ENCODE results near the gene B4GALT6.

The B4GALT6 gene

DNA sequence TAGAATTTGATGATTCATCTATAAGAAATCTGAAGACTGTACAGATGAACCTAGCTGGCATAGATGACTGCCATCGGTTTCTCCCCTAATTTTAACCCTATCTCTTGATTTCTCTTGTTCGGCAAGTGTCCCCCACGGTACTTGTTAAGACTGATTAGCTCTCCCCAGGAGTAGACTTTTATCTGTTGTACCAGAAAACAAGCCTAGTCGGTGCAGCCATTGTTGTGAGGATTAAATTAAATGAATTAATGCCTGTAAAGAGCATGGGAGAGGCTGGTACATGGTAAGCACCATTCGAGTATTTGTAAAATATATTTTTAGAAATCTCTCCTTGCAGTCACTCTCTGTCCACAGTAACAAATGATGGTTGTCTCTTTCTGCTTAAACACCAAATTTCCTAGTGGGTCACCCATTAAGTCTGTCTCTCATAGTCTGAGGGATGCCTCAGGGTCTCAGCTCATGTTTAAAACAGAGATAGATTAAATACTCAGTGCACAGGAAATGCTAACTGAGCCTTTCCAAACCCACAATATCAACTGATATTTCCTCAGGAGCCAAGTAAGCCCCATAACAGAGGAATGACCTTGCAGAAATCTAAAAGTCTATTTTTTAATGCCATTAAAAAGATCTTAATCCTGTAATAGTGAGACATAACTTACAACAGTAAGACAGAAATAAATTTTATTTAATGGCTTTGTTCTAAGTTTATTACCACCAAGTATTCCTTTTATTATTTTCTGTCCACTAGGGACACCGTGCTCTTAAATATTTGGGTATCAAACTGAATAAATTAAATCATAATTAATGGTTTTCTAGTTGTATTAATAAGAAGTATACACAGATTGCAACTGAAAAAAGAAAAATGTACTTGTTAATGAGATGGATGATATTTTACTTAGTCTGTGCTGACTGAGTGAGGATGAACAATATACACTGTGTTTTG is 2.9 kb upstream of the B4GALT6 start:
- DNase-seq (ENCODE audit: low spot score) = no peak

- DNase-seq (ENCODE audit: low spot score) = no peak
These were observed 2.2 kb upstream of the B4GALT6 start for GRCh38 chr18:31686572-31686971.

DNA sequence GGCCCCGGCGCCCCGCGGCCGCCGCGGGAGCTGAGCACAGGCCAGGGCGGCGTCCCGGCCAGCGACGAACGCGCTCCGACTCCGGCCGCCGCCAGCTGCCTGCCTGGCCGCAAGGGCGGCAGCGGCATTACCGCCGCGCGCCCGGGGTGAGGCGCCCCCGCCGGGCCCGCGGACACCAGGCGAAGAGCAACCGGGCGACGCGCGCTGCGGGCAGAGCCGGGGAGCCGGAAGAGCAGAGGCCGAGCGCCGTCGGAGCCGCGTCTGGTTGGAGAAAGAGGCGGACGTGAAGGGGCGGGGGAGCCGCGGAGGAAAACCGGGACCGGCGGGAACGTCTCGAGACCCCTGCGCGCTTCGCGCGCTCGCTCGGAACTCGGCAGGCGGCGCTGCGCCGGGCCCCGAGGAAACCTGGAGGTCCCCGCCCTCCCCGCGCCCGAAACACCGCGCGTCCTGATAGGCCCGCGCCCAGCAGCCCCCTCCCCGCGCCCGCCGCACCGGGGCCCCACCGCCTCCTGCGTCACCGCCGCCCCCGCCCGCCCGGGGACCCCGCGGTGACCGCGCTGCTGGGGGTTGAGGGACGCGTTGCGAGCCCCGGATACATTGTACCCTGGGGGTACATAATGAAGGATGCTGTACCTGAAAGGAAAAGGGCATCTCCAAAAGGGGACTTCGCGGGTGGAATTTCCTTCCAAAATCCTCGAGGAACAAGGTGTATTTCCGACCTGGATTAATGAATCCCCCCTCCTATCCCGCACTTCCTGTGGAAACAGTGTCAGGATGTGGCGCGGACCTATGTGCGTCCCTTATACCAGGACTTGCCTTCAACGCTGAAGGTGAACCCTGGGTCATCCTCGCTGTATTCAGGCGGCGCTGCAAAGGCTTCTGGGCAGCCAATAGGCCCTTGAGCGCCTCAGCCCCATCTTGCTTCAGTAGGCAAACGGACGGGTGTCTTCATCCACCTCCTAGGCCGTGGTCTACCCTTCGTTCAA is 1.0 kb upstream of the B4GALT6 start:
- DNase-seq (ENCODE audit: low spot score) = peak; percentile 78

DNA sequence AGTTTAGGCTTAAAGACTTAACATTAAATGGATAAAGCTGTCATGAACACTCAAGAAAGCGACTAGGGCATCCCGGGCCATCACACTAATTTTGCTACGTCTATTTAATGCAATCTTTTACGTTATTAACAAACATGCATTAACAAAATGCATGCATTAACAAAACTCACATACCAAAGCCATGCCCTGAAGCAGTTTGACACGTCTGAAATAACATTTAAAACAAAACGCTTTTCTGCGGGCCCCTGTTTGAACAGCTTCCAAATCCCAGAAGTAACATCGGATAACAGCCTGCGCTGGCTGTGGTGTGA is 458 bp downstream of the B4GALT6 start:
- DNase-seq (ENCODE audit: low spot score) = no peak

GRCh38 chr18:31683106-31683505 is 1.3 kb downstream of the B4GALT6 start:
- DNase-seq (ENCODE audit: low spot score) = no peak

- DNase-seq (ENCODE audit: low spot score) = no peak
These were observed 3.4 kb downstream of the B4GALT6 start for GRCh38 chr18:31680831-31681568.

- DNase-seq (ENCODE audit: low spot score) = no peak
These were observed 4.0 kb downstream of the B4GALT6 start for GRCh38 chr18:31680433-31680811.

- DNase-seq (ENCODE audit: low spot score) = no peak
These were observed 4.5 kb downstream of the B4GALT6 start for GRCh38 chr18:31679791-31680432.

- DNase-seq (ENCODE audit: low spot score) = no peak
These were observed 5.1 kb downstream of the B4GALT6 start for GRCh38 chr18:31679133-31679742.

GRCh38 chr18:31678425-31678824 is 6.0 kb downstream of the B4GALT6 start:
- no peak for DNase-seq (ENCODE audit: low spot score)

GRCh38 chr18:31677592-31677991 is 6.8 kb downstream of the B4GALT6 start:
- DNase-seq (ENCODE audit: low spot score) = no peak

- DNase-seq (ENCODE audit: low spot score) = no peak
These were observed 9.0 kb downstream of the B4GALT6 start for GRCh38 chr18:31675404-31675803.

GRCh38 chr18:31672628-31673135 is 11.7 kb downstream of the B4GALT6 start:
- no peak for DNase-seq (ENCODE audit: low spot score)

- no peak for DNase-seq (ENCODE audit: low spot score)
These were observed 12.4 kb downstream of the B4GALT6 start for GRCh38 chr18:31671951-31672350.

- DNase-seq (ENCODE audit: low spot score) = no peak
These were observed 14.8 kb downstream of the B4GALT6 start for GRCh38 chr18:31669541-31669940.

- no peak for DNase-seq (ENCODE audit: low spot score)
These were observed 17.2 kb downstream of the B4GALT6 start for GRCh38 chr18:31667185-31667584.

DNA sequence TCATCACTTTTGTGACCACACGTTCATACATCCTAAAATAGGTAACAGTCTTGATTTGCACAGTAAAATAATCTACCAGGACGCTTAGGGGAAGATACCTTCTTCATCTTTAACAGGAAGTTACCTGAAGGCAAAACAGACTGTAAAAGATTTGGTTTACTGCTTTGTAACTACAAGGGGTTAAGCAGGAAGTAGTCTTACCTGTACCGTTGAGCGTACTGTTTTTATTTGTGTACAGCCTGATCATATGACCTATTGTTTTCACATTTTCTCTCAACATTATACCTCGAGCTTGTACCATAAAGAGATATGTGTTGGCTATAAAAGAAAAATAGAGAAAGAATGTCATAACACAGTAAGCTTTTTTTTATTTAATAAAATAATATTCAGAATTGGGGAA is 18.3 kb downstream of the B4GALT6 start:
- DNase-seq (ENCODE audit: low spot score) = no peak

DNA sequence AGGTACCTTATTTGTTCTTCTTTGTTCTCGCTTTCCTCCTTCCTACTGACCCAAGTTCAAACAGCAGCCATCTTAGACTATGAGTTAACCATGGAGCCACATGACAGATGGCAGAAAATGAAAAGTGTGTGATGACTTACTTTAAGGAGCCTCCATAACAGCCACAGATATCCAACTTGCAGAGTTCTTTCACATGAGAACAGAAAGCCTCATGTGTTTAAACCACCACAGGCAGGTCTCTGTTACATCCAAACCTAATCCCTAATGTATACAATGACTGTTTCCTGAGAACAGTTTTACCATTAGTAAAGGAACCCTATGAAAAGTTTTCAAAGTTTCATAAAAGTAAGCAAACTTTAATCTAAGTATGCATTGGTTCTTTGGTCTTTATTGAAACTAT is 20.3 kb downstream of the B4GALT6 start:
- no peak for DNase-seq (ENCODE audit: low spot score)

GRCh38 chr18:31661965-31662364 is 22.4 kb downstream of the B4GALT6 start:
- no peak for DNase-seq (ENCODE audit: low spot score)

DNA sequence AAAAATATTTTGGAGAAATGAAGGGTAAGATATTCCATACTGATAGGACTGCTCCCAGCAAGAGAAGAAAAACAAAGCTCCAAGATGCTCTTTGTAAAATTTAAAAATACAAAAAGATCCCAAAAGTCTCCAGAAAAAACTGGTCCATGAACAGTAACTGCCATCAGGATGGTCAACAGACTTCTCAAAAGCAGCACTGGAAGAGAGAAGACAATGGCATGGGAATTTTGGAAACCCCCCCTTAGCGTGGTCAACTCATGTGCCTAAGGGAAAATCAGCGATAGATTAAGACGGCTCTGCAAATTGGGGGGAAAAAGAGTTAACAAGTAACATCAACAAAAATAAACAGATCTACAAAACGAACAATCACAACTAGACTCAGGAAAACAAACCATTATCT is 23.6 kb downstream of the B4GALT6 start:
- DNase-seq (ENCODE audit: low spot score) = no peak

GRCh38 chr18:31659576-31660177 is 24.7 kb downstream of the B4GALT6 start:
- DNase-seq (ENCODE audit: low spot score) = no peak

All from AG08396 (cell line).